ENCODE results near the gene ZAP70.

GRCh38 chr2:97769711-97770110 lies 56.3 kb downstream of the ZAP70 start:
- TF ChIP-seq CTCF (IDR thresholded peaks at IDR 0.05) (no peak), MAX (IDR thresholded peaks at IDR 0.05) (no peak), NR3C1 (IDR thresholded peaks at IDR 0.05) (no peak), NPAS2 (CRISPR knock-in tag; IDR thresholded peaks at IDR 0.05; ENCODE audit: borderline replicate concordance) (no peak)

Measured in A549 (cell line).